Sciatic nerve (tissue), 2 donors: Measurements from ENCODE around the gene IBA57. TPM values are rescaled to one million over a fixed set of nuclear protein-coding genes. Genes with fewer than 3 reads are reported as not detected.

Experiments used
- ATAC-seq: fragments of 200-7000 bp; cut with Tn5 transposase; one replicate; pipeline ENCODE4 v1.9.1; 2020; ENCODE audit warnings: mild to moderate bottlenecking, moderate library complexity
- DNase-seq: peaks from one replicate; pipeline ENCODE4 v3.0.0-alpha.2; 2020; ENCODE audit warnings: low spot score
- intact Hi-C: fragments of 100-400 bp; cut with DNase I; formaldehyde crosslinking; loops from one replicate; pipeline ENCODE4 v1.14.2; 2022
- total RNA-seq: library from RNA; stranded (reverse); fragmentation: NEBNext Ultra II Directional; extraction: Animal tissue kit (Norgen Biotek cat#: 25700); gene quantifications from one replicate; pipeline ENCODE4 v1.2.1, GENCODE V29; 2021
- donor health status: DM: no; HTN: no; CAD: no.
- donor health status: DM: no; HTN: no; CAD: no.

IBA57 gene
- total RNA-seq, 1 donor from 2014 or later, result 10.4 TPM

DNA sequence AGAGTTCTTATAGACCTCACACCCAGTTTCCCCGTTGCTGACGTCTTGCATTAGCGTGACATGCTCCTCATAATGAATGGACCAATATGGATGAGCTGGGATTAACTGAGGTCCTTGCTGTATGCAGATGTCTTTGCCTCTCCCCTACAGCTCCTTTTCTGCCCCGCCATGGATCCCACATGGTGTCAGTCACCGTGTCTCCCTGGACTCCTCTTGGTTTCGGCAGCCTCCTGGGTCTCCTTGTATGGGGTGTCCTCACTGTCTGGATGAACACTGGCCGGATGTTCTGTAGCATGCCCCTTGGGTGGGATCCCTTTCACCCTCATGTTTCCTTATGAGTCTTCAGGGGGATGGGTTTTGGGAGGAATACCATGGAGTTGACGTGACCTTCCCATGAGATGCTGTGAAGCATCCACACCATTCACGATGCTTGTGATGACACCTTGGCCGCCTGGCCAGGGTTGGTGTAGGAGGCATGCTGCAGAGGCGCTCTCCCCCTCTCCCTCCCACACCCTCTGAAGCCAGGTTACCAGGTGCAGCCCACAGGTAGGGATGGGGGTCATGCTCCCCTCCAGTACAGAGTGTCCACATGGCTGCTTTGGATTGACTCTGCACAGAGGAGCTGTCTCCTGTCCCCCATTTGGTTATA is 11.5 kb upstream of the IBA57 start:
- peak; percentile 52 for DNase-seq

GRCh38 chr1:228154670-228155571 is 10.7 kb upstream of the IBA57 start:
- DNase-seq (peak; percentile 56), ATAC-seq (no peak)
- intact Hi-C loops, result no loop called here

More for the DNA sequence above, 11.5 kb upstream of the IBA57 start:
- no peak for ATAC-seq
- intact Hi-C loops, result no loop called here

- DNase-seq (peak; percentile 51), ATAC-seq (no peak)
- intact Hi-C loops, result no loop called here
Observed at GRCh38 chr1:228155596-228156514, 9.7 kb upstream of the IBA57 start.

DNA sequence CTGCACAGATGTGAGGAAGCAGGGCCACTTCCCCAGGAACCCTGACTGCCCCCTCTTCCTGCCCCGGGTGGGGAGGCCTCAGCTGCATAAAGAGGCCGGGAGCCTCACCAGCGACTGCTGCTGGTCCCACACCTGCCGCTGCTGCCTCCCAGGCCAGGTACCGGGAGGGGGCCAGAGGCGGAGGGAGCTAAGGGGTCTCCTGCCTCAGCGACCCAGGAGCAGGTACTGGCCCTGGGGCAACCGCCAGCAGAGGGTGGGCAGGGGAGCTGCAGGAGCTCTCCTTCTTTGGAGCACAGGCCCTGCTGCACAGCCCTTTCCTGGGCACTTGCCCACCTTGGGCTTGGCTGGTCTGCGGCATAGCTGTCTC is 9.1 kb upstream of the IBA57 start:
- intact Hi-C loops, result no loop called here
- peak; percentile 57 for DNase-seq
- ATAC-seq, result no peak

- DNase-seq, result no peak
- ATAC-seq, result no peak
- intact Hi-C loops, result no loop called here
Observed at GRCh38 chr1:228156941-228157728, 8.5 kb upstream of the IBA57 start.

DNA sequence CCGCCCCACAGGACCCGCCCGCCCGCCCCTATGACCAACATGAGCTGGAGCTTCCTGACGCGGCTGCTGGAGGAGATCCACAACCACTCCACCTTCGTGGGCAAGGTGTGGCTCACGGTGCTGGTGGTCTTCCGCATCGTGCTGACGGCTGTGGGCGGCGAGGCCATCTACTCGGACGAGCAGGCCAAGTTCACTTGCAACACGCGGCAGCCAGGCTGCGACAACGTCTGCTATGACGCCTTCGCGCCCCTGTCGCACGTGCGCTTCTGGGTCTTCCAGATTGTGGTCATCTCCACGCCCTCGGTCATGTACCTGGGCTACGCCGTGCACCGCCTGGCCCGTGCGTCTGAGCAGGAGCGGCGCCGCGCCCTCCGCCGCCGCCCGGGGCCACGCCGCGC is 7.9 kb upstream of the IBA57 start:
- DNase-seq (no peak), ATAC-seq (no peak)
- intact Hi-C loops, result no loop called here

- intact Hi-C loops, result no loop called here
- DNase-seq, result no peak
- no peak for ATAC-seq
Observed at GRCh38 chr1:228158151-228159007, 7.2 kb upstream of the IBA57 start.

- DNase-seq (no peak), ATAC-seq (no peak)
- intact Hi-C loops, result no loop called here
Observed at GRCh38 chr1:228159008-228159665, 6.5 kb upstream of the IBA57 start.

- intact Hi-C loops, result no loop called here
- ATAC-seq (no peak), DNase-seq (no peak)
Observed at GRCh38 chr1:228160201-228160761, 5.3 kb upstream of the IBA57 start.

- DNase-seq (no peak), ATAC-seq (no peak)
- intact Hi-C loops, result no loop called here
Observed at GRCh38 chr1:228161362-228161761, 4.2 kb upstream of the IBA57 start.

DNA sequence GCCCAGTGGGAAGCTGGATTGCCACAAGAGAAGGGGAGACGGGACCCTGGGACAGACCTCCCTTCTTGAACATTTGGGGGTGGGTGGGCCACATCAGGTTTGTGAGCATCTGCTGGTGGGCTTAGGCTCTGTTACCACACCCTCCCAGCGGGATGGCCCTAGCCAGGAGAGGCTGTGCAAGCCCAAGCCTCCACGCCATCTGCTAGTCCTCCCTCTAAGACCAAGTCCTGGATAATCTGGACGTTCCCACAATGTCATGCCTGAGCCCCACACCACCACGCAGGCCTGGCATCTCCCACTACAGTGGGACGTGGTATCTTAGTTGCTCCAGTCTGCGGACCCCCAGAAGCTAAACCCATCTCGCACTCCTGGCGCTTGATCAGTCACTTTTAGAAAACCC is 3.7 kb upstream of the IBA57 start:
- ATAC-seq, result no peak
- DNase-seq, result no peak
- intact Hi-C loops, result no loop called here

DNA sequence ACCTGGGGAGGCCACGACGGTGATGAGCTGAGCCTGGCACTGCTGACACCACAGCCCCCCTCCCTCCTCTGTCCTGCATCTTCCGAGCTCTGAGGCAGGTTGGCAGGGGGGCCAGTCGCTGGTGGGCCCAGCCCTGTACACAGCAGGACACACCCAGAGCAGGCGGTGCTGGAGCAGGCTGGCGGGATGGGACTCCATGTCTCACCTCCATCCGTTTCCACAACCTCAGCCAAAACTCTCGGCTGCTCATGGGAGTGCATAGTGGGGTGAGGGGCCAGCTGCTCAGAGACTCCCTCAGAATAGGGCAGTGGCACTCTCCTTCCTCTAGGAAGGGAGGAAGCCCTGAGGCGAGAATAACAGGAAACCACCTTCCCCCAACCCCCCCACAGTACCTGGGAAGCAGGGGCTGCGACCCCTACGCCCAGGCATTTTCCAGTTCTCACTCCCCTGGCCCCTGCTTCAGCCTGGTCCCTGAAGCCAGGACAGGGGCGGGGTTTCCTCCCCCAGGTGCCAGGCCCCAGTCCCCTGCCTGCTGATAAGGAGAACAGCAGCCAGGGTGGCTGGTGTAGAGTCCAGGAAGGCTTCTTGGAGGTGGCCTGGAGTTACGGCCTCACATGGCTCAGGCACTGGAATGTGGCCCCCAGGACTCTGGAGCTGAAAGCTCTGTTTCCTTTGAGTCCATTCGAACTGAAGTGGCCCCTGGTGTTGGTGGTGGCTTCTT is 3.2 kb upstream of the IBA57 start:
- DNase-seq (no peak), ATAC-seq (no peak)
- intact Hi-C loops, result no loop called here

DNA sequence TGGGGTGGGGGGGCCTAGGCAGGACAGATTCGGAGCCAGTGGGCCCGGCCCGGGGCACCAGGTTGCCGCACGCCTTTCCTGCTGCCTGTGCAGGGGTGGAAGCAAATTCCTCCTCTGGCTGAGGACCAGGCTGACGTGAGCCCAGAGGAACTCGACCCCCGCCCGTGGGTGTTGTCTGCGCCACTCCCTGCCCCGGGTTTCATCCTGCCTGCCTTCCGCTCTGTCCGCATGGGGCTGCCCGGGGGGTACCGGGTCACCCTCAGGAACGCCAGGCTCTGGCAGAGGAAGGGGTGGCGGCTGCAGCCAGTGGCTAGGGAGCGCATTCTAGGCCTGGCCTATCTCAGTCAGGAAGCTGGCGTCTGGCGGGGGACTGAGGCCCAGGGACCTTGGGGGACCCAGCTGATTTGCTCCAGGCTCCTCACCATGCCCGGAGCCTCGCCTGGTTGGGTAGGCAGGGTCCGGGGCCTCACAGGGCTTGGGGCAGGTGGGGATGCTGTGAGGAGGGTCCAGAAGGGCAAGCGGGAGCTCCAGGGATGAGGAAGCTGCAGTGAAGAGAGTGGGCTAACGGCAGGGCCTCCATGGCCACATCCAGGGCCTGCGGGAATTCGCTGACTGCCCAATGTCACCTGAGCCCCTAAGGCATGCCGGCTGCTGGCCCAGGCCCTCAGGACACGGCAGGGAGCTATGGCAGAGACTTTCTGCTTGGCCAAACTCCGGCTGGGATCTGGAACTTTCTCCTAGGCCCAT is 2.4 kb upstream of the IBA57 start:
- intact Hi-C loops, result no loop called here
- ATAC-seq, result no peak
- DNase-seq, result peak; percentile 75

- intact Hi-C loops, result no loop called here
- DNase-seq (no peak), ATAC-seq (no peak)
Observed at GRCh38 chr1:228163776-228164519, 1.7 kb upstream of the IBA57 start.
